ENCODE results near the gene RET.
A peak's percentile ranks its signal among the peaks of the same experiment; 100 is the strongest.

The RET gene

GRCh38 chr10:43120116-43120928, 43.5 kb downstream of the RET start:
- Histone ChIP-seq H3K27me3 (no peaks in the 10 kb centered on the region), H3K4me1 (peaks cover 69 to 85% (median 74%) of the 10 kb centered on the region in 10 experiments), H3K9me3 (replicated peaks in 1 of 11) (no peaks in the 10 kb centered on the region), H3K4me3 (peak overlapping the region in 3 of 10 experiments; percentile 27 to 41 (median 31); a peak in 3 of 20 replicates), H3K9ac (peak overlapping the region; percentile 65 to 75 (median 69); a peak in 20 of 22 replicates), H3K4me2 (peak overlapping the region; percentile 86 to 99 (median 97)), H3K36me3 (no peaks in the 10 kb centered on the region), H4K20me1 (no peaks in the 10 kb centered on the region), H3K27ac (peak overlapping the region; percentile 62 to 90 (median 80))
- no peak for TF ChIP-seq Cebpa-rat (IDR thresholded peaks at IDR 0.05)

- H3K9ac ChIP-seq: peak overlapping the region; percentile 65 to 76 (median 69)
- H3K27me3 ChIP-seq: no peaks in the 10 kb centered on the region
- H3K4me3 ChIP-seq: peak overlapping the region in 8 of 10 experiments; percentile 1 to 45 (median 32); a peak in 11 of 20 replicates
- H3K4me2 ChIP-seq: peak overlapping the region; percentile 86 to 99 (median 97)
- H3K27ac ChIP-seq: peak overlapping the region; percentile 62 to 90 (median 80); a peak in 21 of 22 replicates
- H3K9me3 ChIP-seq (replicated peaks in 1 of 11): no peaks in the 10 kb centered on the region
- no peak for TF ChIP-seq Cebpa-rat (IDR thresholded peaks at IDR 0.05)
- H4K20me1 ChIP-seq: no peaks in the 10 kb centered on the region
- no peaks in the 10 kb centered on the region for H3K36me3 ChIP-seq
- H3K4me1 ChIP-seq: peaks cover 73 to 86% (median 76%) of the 10 kb centered on the region in 10 experiments
Measured at GRCh38 chr10:43120929-43121314, 44.1 kb downstream of the RET start.

GRCh38 chr10:43121444-43121843, 44.6 kb downstream of the RET start:
- Histone ChIP-seq H3K9ac (peak overlapping the region; percentile 56 to 76 (median 69)), H3K27ac (peak overlapping the region; percentile 62 to 90 (median 80); a peak in 21 of 22 replicates), H3K4me1 (peaks cover 79 to 92% (median 81%) of the 10 kb centered on the region in 10 experiments), H3K4me2 (peak overlapping the region; percentile 86 to 99 (median 97)), H3K27me3 (no peaks in the 10 kb centered on the region), H3K36me3 (no peaks in the 10 kb centered on the region), H4K20me1 (no peaks in the 10 kb centered on the region), H3K4me3 (peak overlapping the region in 8 of 10 experiments; percentile 1 to 45 (median 32); a peak in 14 of 20 replicates), H3K9me3 (replicated peaks in 1 of 11) (no peaks in the 10 kb centered on the region)
- TF ChIP-seq Cebpa-rat (IDR thresholded peaks at IDR 0.05): no peak

GRCh38 chr10:43122096-43122495, 45.2 kb downstream of the RET start:
- no peaks in the 10 kb centered on the region for H3K9me3 ChIP-seq (replicated peaks in 1 of 11)
- H3K27me3 ChIP-seq: no peaks in the 10 kb centered on the region
- TF ChIP-seq Cebpa-rat (IDR thresholded peaks at IDR 0.05): no peak
- peak overlapping the region in 3 of 10 experiments; percentile 2 to 45 (median 37); a peak in 4 of 20 replicates for H3K4me3 ChIP-seq
- no peaks in the 10 kb centered on the region for H3K36me3 ChIP-seq
- peak overlapping the region; percentile 62 to 90 (median 80) for H3K27ac ChIP-seq
- H3K4me2 ChIP-seq: peak overlapping the region; percentile 86 to 99 (median 97)
- H3K4me1 ChIP-seq: peaks cover 85 to 98% (median 88%) of the 10 kb centered on the region in 10 experiments
- peak overlapping the region; percentile 56 to 76 (median 69); a peak in 21 of 22 replicates for H3K9ac ChIP-seq
- no peaks in the 10 kb centered on the region for H4K20me1 ChIP-seq

- H3K9me3 ChIP-seq (replicated peaks in 1 of 11): no peaks in the 10 kb centered on the region
- no peak overlapping the region; a peak in 1 of 20 replicates for H3K4me3 ChIP-seq
- H3K9ac ChIP-seq: peak overlapping the region in 8 of 11 experiments; percentile 56 to 76 (median 72); a peak in 9 of 22 replicates
- peak overlapping the region; percentile 86 to 99 (median 97) for H3K4me2 ChIP-seq
- no peaks in the 10 kb centered on the region for H3K27me3 ChIP-seq
- no peaks in the 10 kb centered on the region for H3K36me3 ChIP-seq
- H4K20me1 ChIP-seq: no peaks in the 10 kb centered on the region
- H3K27ac ChIP-seq: peak overlapping the region; percentile 62 to 90 (median 80); a peak in 19 of 22 replicates
- TF ChIP-seq Cebpa-rat (IDR thresholded peaks at IDR 0.05): no peak
- peaks cover 92 to 99% (median 95%) of the 10 kb centered on the region in 10 experiments for H3K4me1 ChIP-seq
Measured at GRCh38 chr10:43122826-43123225, 46.0 kb downstream of the RET start.

GRCh38 chr10:43123361-43124093, 46.7 kb downstream of the RET start:
- Histone ChIP-seq H3K4me2 (peak overlapping the region; percentile 86 to 99 (median 97)), H3K9ac (peak overlapping the region in 3 of 11 experiments; percentile 4 to 36 (median 21); a peak in 4 of 22 replicates), H3K4me3 (no peak overlapping the region), H3K4me1 (peaks cover 97 to 100% (median 99%) of the 10 kb centered on the region in 10 experiments), H3K27me3 (no peaks in the 10 kb centered on the region), H4K20me1 (no peaks in the 10 kb centered on the region), H3K9me3 (replicated peaks in 1 of 11) (no peaks in the 10 kb centered on the region), H3K36me3 (no peaks in the 10 kb centered on the region), H3K27ac (peak overlapping the region in 8 of 11 experiments; percentile 13 to 90 (median 83); a peak in 14 of 22 replicates)
- TF ChIP-seq Cebpa-rat (IDR thresholded peaks at IDR 0.05): no peak

GRCh38 chr10:43124094-43124521, 47.2 kb downstream of the RET start:
- no peaks in the 10 kb centered on the region for H3K9me3 ChIP-seq (replicated peaks in 1 of 11)
- H3K4me3 ChIP-seq: no peak overlapping the region

GRCh38 chr10:43124574-43125273, 47.9 kb downstream of the RET start:
- 0 out of 22 replicates have a peak overlapping the region, but pooled peaks of 1 of the 11 experiments have one; percentile 31 for H3K9ac ChIP-seq
- H3K4me1 ChIP-seq: peaks cover 97 to 99% (median 98%) of the 10 kb centered on the region in 10 experiments
- H3K27ac ChIP-seq: peak overlapping the region in 7 of 11 experiments; percentile 36 to 90 (median 84); a peak in 12 of 22 replicates
- no peaks in the 10 kb centered on the region for H3K27me3 ChIP-seq
- peak overlapping the region; percentile 86 to 99 (median 97) for H3K4me2 ChIP-seq
- no peaks in the 10 kb centered on the region for H3K36me3 ChIP-seq
- H4K20me1 ChIP-seq: no peaks in the 10 kb centered on the region
- no peaks in the 10 kb centered on the region for H3K9me3 ChIP-seq (replicated peaks in 1 of 11)
- no peak overlapping the region for H3K4me3 ChIP-seq
- no peak for TF ChIP-seq Cebpa-rat (IDR thresholded peaks at IDR 0.05)

More at GRCh38 chr10:43124094-43124521, 47.2 kb downstream of the RET start:
- Histone ChIP-seq H3K9ac (peak overlapping the region in 2 of 11 experiments; percentile 4 to 31; a peak in 3 of 22 replicates), H3K36me3 (no peaks in the 10 kb centered on the region), H3K4me2 (peak overlapping the region; percentile 86 to 99 (median 97)), H3K27me3 (no peaks in the 10 kb centered on the region), H3K27ac (peak overlapping the region in 8 of 11 experiments; percentile 8 to 90 (median 83); a peak in 10 of 22 replicates), H3K4me1 (peaks cover 97 to 100% (median 99%) of the 10 kb centered on the region in 10 experiments), H4K20me1 (no peaks in the 10 kb centered on the region)
- TF ChIP-seq Cebpa-rat (IDR thresholded peaks at IDR 0.05): no peak

Measured in BLaER1 treated with 17β-estradiol and CSF1 and Interleukin-3, amounts not matched to agents 10 nM and 100 nM (cell line).